CD4-positive, alpha-beta memory T cell (primary cell): ENCODE measurements around the gene TFF3. TPM values are rescaled to one million over a fixed set of nuclear protein-coding genes. Genes with fewer than 3 reads are reported as not detected.
A peak's percentile ranks its signal among the peaks of the same experiment; 100 is the strongest.

Experiments
- CTCF ChIA-PET: fragments of 350-600 bp; sonication (Branson Sonifier 250); formaldehyde crosslinking; loops from one replicate; lab custom pipeline; 2021; ENCODE audit warnings: inconsistent platforms; ENCODE audit not compliant: partially characterized antibody; lab: Charles Lee
- POLR2A ChIA-PET: fragments of 350-600 bp; sonication (Branson Sonifier 250); formaldehyde crosslinking; loops from one replicate; lab custom pipeline; 2021; ENCODE audit not compliant: partially characterized antibody; lab: Charles Lee
- DNase-seq, 5 donors: peaks; one replicate each; pipeline versions ENCODE4 v3.0.0 to v3.0.0-alpha.2; 2020 to 2022; ENCODE audit warnings: mixed read lengths in 1 of 5
- H3K27ac ChIP-seq: one replicate; pipeline ENCODE4 v1.7.0; 2013; ENCODE audit warnings: low read depth, low read length
- H3K27me3 ChIP-seq: 2 replicates; pipeline ENCODE4 v1.7.0; 2013; ENCODE audit warnings: mild to moderate bottlenecking, low read length, moderate library complexity; ENCODE audit not compliant: insufficient read depth
- H3K36me3 ChIP-seq: 2 replicates; pipeline ENCODE4 v1.7.0; 2013; ENCODE audit warnings: mild to moderate bottlenecking, low read length, moderate library complexity; ENCODE audit not compliant: insufficient read depth
- H3K4me1 ChIP-seq: 2 replicates; pipeline ENCODE4 v1.7.0; 2013; ENCODE audit warnings: mild to moderate bottlenecking, low read length, moderate library complexity; ENCODE audit not compliant: insufficient read depth
- H3K4me3 ChIP-seq, 2 donors: one replicate each; pipeline ENCODE4 v1.7.0; 2013; ENCODE audit warnings: low read length in 2 of 2, mild to moderate bottlenecking in 1 of 2
- H3K9me3 ChIP-seq, 2 donors: one replicate each; pipeline ENCODE4 v1.7.0; 2013; ENCODE audit warnings: low read length in 2 of 2, control low read depth in 1 of 2; ENCODE audit not compliant: control insufficient read depth in 1 of 2
- H3K27ac Mint-ChIP-seq, 7 donors: one replicate each; pipeline ENCODE4 v1.8.0; 2020 to 2021; ENCODE audit warnings: mixed read lengths in 7 of 7, mild to moderate bottlenecking in 6 of 7, inconsistent platforms in 3 of 7, moderate library complexity in 3 of 7
- H3K27me3 Mint-ChIP-seq, 2 donors: one replicate each; pipeline ENCODE4 v1.8.0; 2020 to 2021; ENCODE audit warnings: mixed read lengths in 2 of 2
- H3K36me3 Mint-ChIP-seq, 2 donors: one replicate each; pipeline ENCODE4 v1.8.0; 2020 to 2021; ENCODE audit warnings: mixed read lengths in 2 of 2, inconsistent platforms in 1 of 2, mild to moderate bottlenecking in 1 of 2
- H3K4me1 Mint-ChIP-seq, 4 donors: one replicate each; pipeline ENCODE4 v1.8.0; 2020 to 2021; ENCODE audit warnings: mixed read lengths in 4 of 4, mild to moderate bottlenecking in 1 of 4
- H3K4me3 Mint-ChIP-seq, 8 donors: one replicate each; pipeline ENCODE4 v1.8.0; 2020 to 2021; ENCODE audit warnings: mixed read lengths in 8 of 8, mild to moderate bottlenecking in 7 of 8, moderate library complexity in 6 of 8, inconsistent platforms in 3 of 8
- H3K9me3 Mint-ChIP-seq, 8 donors: one replicate each; pipeline ENCODE4 v1.8.0; 2020 to 2021; ENCODE audit warnings: mixed read lengths in 8 of 8, mild to moderate bottlenecking in 5 of 8, inconsistent platforms in 3 of 8, moderate library complexity in 1 of 8
- intact Hi-C: fragments of 100-400 bp; cut with micrococcal nuclease; formaldehyde crosslinking; loops from one replicate; pipeline ENCODE4 v1.15.1; 2023
- polyA plus RNA-seq, 2 donors: library from polyadenylated mRNA; unstranded; fragments of 300-500 nt; fragmentation: Illumina TruSeq; gene quantifications; one replicate each; pipeline ENCODE4 v1.2.3, GENCODE V29; 2021
- total RNA-seq, 2 experiments: library from RNA; stranded (reverse); gene quantifications; one replicate each; pipeline ENCODE4 v1.2.3, GENCODE V29; 2021

Gene TFF3
- total and polyA plus RNA-seq, 4 experiments from 2014 or later: not detected

DNA sequence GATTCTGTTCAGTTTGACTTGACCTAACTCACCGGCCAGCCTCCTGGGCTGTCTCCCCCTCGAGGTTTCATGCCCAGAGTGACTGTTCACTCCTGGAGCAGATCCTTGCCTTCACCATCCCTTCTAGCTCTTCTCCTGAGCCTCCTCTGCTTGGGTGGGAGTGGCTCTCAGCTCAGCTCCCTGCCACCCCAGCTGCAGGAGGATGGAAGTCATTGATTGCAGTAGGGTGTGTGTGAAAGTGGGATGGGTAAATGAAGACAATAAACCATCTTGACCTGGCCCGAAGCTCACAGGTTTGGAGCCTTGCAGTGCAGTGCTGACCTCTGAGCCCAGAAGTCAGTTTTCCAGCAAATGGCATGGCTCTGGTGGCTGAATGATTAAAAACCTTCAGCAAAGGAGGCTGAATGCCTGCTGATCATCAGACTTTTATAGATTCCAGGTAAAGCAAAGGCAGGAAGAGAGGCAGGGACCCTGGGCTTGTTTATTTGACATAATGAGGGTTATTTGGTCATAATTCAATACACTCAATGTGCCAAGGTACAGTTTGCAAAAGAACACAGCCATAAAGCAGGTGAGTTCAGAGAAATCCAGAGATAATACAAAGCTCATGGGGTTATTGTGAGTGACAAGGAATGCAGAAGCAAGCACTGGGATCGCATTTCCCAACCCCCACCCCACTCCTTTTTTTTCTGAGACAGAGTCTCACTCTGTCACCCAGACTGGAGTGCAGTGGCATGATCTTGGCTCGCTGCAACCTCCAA is 17.5 kb upstream of the TFF3 start:
- H3K36me3 ChIP-seq: no peaks in the 10 kb centered on the region
- ChIA-PET POLR2A (no interaction called here), CTCF (no interaction called here)
- H3K27ac Mint-ChIP-seq: no peak overlapping the region
- H3K27me3 ChIP-seq: no peaks in the 10 kb centered on the region
- H3K27ac ChIP-seq: no peak overlapping the region
- H3K27me3 Mint-ChIP-seq: peaks cover 2 to 5% of the 10 kb centered on the region in 2 donors
- intact Hi-C loops: no loop called here
- H3K4me3 ChIP-seq: no peak overlapping the region
- H3K9me3 ChIP-seq: peaks cover 0 to 4% of the 10 kb centered on the region in 2 donors
- DNase-seq: no peak
- peaks cover 3% of the 10 kb centered on the region for H3K4me1 ChIP-seq
- no peak overlapping the region for H3K4me3 Mint-ChIP-seq
- H3K4me1 Mint-ChIP-seq: peaks cover 1 to 3% (median 3%) of the 10 kb centered on the region in 4 donors
- peaks cover 6 to 24% (median 18%) of the 10 kb centered on the region in 8 donors for H3K9me3 Mint-ChIP-seq
- peaks cover 0 to 13% of the 10 kb centered on the region in 2 donors for H3K36me3 Mint-ChIP-seq

DNA sequence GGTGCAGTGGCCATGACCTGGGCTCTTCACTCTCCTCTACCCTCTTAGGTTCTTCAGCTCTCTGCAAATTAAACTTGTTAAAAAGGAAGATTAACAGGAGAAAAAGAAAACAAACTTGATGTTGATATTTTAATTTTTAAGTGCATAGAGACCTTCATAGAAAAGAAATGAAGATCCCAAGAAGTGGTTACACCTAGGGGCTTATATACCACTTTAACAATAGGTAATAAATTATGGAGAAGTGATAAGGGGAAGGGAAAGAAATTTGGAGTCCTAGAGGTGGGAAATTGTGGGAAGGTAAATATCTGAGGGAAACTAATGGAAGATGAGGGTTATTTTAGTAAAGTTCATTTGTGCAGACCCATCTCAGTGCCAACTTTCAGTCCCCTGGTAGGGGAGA is 16.5 kb upstream of the TFF3 start:
- DNase-seq: no peak
- intact Hi-C loops: no loop called here
- no peak overlapping the region for H3K4me3 ChIP-seq
- Mint-ChIP-seq H3K4me3 (no peak overlapping the region), H3K27me3 (peaks cover 2% of the 10 kb centered on the region in 2 donors), H3K4me1 (no peaks in the 10 kb centered on the region), H3K9me3 (peaks cover 5 to 24% (median 18%) of the 10 kb centered on the region in 8 donors), H3K27ac (no peak overlapping the region), H3K36me3 (peaks cover 0 to 13% of the 10 kb centered on the region in 2 donors)
- POLR2A ChIA-PET: no interaction called here
- peaks cover 0 to 4% of the 10 kb centered on the region in 2 donors for H3K9me3 ChIP-seq
- no peaks in the 10 kb centered on the region for H3K27me3 ChIP-seq
- no peaks in the 10 kb centered on the region for H3K4me1 ChIP-seq
- CTCF ChIA-PET: no interaction called here
- H3K27ac ChIP-seq: no peak overlapping the region
- H3K36me3 ChIP-seq: no peaks in the 10 kb centered on the region

- ChIA-PET CTCF (no interaction called here), POLR2A (no interaction called here)
- Histone ChIP-seq H3K27me3 (no peaks in the 10 kb centered on the region), H3K27ac (no peak overlapping the region), H3K4me3 (no peak overlapping the region), H3K9me3 (peaks cover 0 to 4% of the 10 kb centered on the region in 2 donors), H3K36me3 (no peaks in the 10 kb centered on the region), H3K4me1 (no peaks in the 10 kb centered on the region)
- peaks cover 5 to 24% (median 18%) of the 10 kb centered on the region in 8 donors for H3K9me3 Mint-ChIP-seq
- intact Hi-C loops: no loop called here
- DNase-seq: no peak
- peaks cover 2% of the 10 kb centered on the region in 2 donors for H3K27me3 Mint-ChIP-seq
- no peaks in the 10 kb centered on the region for H3K4me1 Mint-ChIP-seq
- H3K36me3 Mint-ChIP-seq: peaks cover 0 to 13% of the 10 kb centered on the region in 2 donors
- H3K27ac Mint-ChIP-seq: no peak overlapping the region
- H3K4me3 Mint-ChIP-seq: no peak overlapping the region
These were observed 15.5 kb upstream of the TFF3 start for GRCh38 chr21:42330380-42331371.

DNA sequence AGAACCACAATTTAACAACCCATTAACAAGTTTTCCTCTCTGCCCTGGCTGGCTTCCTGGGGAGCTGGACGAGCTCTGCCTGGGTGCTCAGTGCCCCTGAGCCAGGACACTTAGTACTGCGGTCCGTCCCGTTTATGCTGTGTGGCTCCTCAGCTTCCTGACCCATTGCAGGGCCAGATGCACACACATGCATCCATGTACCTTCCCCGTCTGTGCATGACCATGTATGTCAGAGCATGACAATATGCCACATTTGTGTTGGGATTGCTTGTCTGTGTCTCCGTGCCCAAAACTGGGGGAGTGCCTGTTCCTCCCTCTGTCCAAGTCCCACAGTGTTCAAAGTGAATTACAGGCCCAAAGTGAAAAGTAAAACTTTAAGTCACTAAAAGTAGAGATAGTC is 9.7 kb upstream of the TFF3 start:
- DNase-seq: no peak

DNA sequence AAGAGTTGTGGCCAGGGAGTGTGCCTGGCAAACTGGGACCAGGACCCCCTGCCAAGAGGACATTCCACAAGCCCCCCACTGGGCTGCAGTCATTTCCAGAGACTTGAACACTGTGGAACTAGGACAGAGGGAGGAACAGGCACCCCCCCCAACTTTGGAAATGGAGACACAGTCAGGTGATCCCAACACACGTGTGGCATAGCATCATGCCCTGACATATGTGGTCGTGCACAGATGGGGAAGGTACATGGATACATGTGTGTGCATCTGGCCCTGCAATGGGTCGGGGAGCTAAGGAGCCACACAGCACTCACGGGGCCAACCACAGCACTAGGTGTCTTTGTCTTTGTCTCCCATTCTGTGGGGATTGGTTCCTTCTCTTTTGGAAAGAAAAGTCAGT is 6.6 kb upstream of the TFF3 start:
- Histone ChIP-seq H3K4me3 (no peak overlapping the region), H3K4me1 (peaks cover 5% of the 10 kb centered on the region), H3K36me3 (no peaks in the 10 kb centered on the region), H3K27me3 (peaks cover 5% of the 10 kb centered on the region), H3K27ac (no peak overlapping the region), H3K9me3 (no peaks in the 10 kb centered on the region)
- Mint-ChIP-seq H3K4me1 (peaks cover 0 to 11% (median 4%) of the 10 kb centered on the region in 4 donors), H3K27ac (no peak overlapping the region), H3K36me3 (no peaks in the 10 kb centered on the region), H3K9me3 (no peaks in the 10 kb centered on the region), H3K4me3 (no peak overlapping the region), H3K27me3 (peaks cover 5 to 10% of the 10 kb centered on the region in 2 donors)
- POLR2A ChIA-PET: no interaction called here
- intact Hi-C loops: no loop called here
- CTCF ChIA-PET: no interaction called here
- DNase-seq: no peak

More for the DNA sequence above, 9.7 kb upstream of the TFF3 start:
- CTCF ChIA-PET: no interaction called here
- H3K4me1 ChIP-seq: no peaks in the 10 kb centered on the region
- POLR2A ChIA-PET: no interaction called here
- Mint-ChIP-seq H3K36me3 (no peaks in the 10 kb centered on the region), H3K4me1 (peaks cover 0 to 2% (median 0%) of the 10 kb centered on the region in 4 donors), H3K9me3 (no peaks in the 10 kb centered on the region), H3K4me3 (no peak overlapping the region), H3K27me3 (peaks cover 5 to 10% of the 10 kb centered on the region in 2 donors), H3K27ac (no peak overlapping the region)
- no peaks in the 10 kb centered on the region for H3K9me3 ChIP-seq
- intact Hi-C loops: no loop called here
- H3K27ac ChIP-seq: no peak overlapping the region
- H3K36me3 ChIP-seq: no peaks in the 10 kb centered on the region
- no peak overlapping the region for H3K4me3 ChIP-seq
- H3K27me3 ChIP-seq: peaks cover 5% of the 10 kb centered on the region

DNA sequence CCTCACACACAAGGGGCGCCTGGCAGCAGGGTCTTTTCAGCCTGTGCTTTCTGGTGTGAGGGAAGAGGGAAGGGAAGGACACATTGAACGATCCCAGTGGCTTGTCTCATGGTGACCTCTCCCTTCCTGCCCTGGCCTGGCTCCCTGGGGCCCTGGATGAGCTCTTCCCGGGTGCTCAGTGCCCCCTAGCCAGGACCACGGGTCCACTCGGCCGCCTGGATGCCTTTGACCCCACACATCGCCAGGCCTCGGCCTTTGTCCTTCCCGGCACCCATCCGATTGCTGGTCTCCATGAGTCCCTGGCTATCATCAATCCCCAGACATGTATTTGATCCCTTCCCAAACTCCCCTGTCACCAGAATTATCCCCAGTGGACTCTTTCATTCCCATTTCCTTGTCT is 6.0 kb upstream of the TFF3 start:
- H3K9me3 ChIP-seq: no peaks in the 10 kb centered on the region
- intact Hi-C loops: no loop called here
- H3K27ac ChIP-seq: no peak overlapping the region
- Mint-ChIP-seq H3K27ac (no peak overlapping the region), H3K4me1 (peaks cover 0 to 11% (median 4%) of the 10 kb centered on the region in 4 donors), H3K4me3 (no peak overlapping the region), H3K9me3 (no peaks in the 10 kb centered on the region), H3K36me3 (no peaks in the 10 kb centered on the region), H3K27me3 (peaks cover 5 to 10% of the 10 kb centered on the region in 2 donors)
- no peaks in the 10 kb centered on the region for H3K36me3 ChIP-seq
- no peak overlapping the region for H3K4me3 ChIP-seq
- H3K27me3 ChIP-seq: peaks cover 5% of the 10 kb centered on the region
- CTCF ChIA-PET: no interaction called here
- no peak for DNase-seq
- POLR2A ChIA-PET: no interaction called here
- peaks cover 5% of the 10 kb centered on the region for H3K4me1 ChIP-seq

DNA sequence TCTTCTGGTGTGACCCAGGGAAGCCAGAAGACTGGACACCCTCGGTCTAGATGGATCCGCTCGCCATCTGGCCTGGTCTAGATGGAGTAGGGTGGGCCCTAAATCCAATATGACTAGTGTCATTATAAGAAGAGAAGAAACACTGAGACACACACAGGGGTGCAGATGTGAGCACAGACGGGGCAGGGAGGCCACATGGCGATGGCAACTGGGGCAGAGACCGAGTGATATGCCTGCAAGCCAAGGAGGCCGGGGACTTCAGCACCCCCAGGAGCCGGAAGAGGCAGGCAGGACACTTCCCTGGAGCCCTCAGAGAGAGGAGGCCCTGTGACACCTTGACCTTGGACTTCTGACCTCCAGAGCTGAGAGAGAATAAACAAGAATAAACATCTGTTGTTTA is 5.6 kb upstream of the TFF3 start:
- Mint-ChIP-seq H3K9me3 (no peaks in the 10 kb centered on the region), H3K4me3 (peak overlapping the region in 1 of 8 donors; percentile 66), H3K27ac (peak overlapping the region in 1 of 7 donors; percentile 30), H3K36me3 (no peaks in the 10 kb centered on the region), H3K27me3 (peaks cover 5 to 10% of the 10 kb centered on the region in 2 donors), H3K4me1 (peaks cover 0 to 11% (median 4%) of the 10 kb centered on the region in 4 donors)
- Histone ChIP-seq H3K36me3 (no peaks in the 10 kb centered on the region), H3K4me3 (no peak overlapping the region), H3K9me3 (no peaks in the 10 kb centered on the region), H3K4me1 (peaks cover 5% of the 10 kb centered on the region), H3K27ac (no peak overlapping the region), H3K27me3 (peaks cover 5% of the 10 kb centered on the region)
- DNase-seq: no peak
- POLR2A ChIA-PET: interaction anchor here (0.5 kb wide), 1 partner anchor 100 kb away, joined by 3 read pairs; no protein-coding TSS in a partner anchor
- intact Hi-C loops: no loop called here
- CTCF ChIA-PET: no interaction called here
